Psoas muscle (tissue), 8 donors: ENCODE results near the gene VGLL1. TPM values are rescaled to one million over a fixed set of nuclear protein-coding genes. Genes with fewer than 3 reads are reported as not detected.

ENCODE experiments used
- ATAC-seq, 4 donors: fragments of 200-7000 bp; cut with Tn5 transposase; one replicate each; pipeline ENCODE4 v1.9.1; 2020; ENCODE audit warnings: moderate library complexity in 3 of 4, mild to moderate bottlenecking in 2 of 4
- DNase-seq, 2 donors: peaks; one replicate each; pipeline ENCODE4 v3.0.0-alpha.2; 2020
- H3K27ac ChIP-seq: fragments of 200-600 bp; one replicate; pipeline ENCODE4 v1.8.0; 2022
- H3K27me3 ChIP-seq, 3 donors: fragments of 200-600 bp in 1 of 3; one replicate each; pipeline versions ENCODE4 v1.6.1 to v1.8.0; 2013 to 2022; ENCODE audit warnings: low read length in 2 of 3, mild to moderate bottlenecking in 2 of 3, moderate library complexity in 1 of 3; ENCODE audit not compliant: insufficient read depth in 3 of 3
- H3K36me3 ChIP-seq, 2 donors: fragments of 200-600 bp in 1 of 2; one replicate each; pipeline versions ENCODE4 v1.6.1 to v1.8.0; 2013 to 2022; ENCODE audit warnings: low read depth in 1 of 2, mild to moderate bottlenecking in 1 of 2, moderate library complexity in 1 of 2; ENCODE audit not compliant: insufficient read depth in 1 of 2
- H3K4me1 ChIP-seq: fragments of 200-600 bp; one replicate; pipeline ENCODE4 v1.8.0; 2022
- H3K4me3 ChIP-seq: fragments of 200-600 bp; one replicate; pipeline ENCODE4 v1.8.0; 2022; ENCODE audit warnings: mild to moderate bottlenecking
- H3K9me3 ChIP-seq: fragments of 200-600 bp; one replicate; pipeline ENCODE4 v1.8.0; 2022
- CTCF ChIP-seq: fragments of 200-600 bp; IDR thresholded peaks from one replicate; pipeline ENCODE4 v1.8.0; 2022; ENCODE audit warnings: antibody characterized with exemption
- WGBS, 3 donors: extraction: QIAGEN DNeasy Blood & Tissue Kit; methylation state at CpG; one replicate each; pipeline versions ENCODE4 v1.1.6 to v1.1.7; 2013; 5-methylcytosine and 5-hydroxymethylcytosine counted together
- intact Hi-C, 2 donors: fragments of 100-400 bp; cut with DNase I; formaldehyde crosslinking; loops; one replicate each; pipeline versions ENCODE4 v1.11.0 to v1.14.2; 2022
- polyA plus RNA-seq, 3 donors: library from polyadenylated mRNA; stranded (reverse); fragments of 200-250 nt; gene quantifications; one replicate each; pipeline ENCODE4 v1.2.3, GENCODE V29; 2013
- total RNA-seq, 4 donors: library from RNA; stranded (reverse); fragmentation: NEBNext Ultra II Directional in 2 of 4; extraction: Animal tissue kit (Norgen Biotek cat#: 25700) in 2 of 4; gene quantifications; one replicate each; pipeline versions ENCODE4 v1.2.1 to v1.2.4, GENCODE V29; 2021 to 2023
- donor health status: healthy with polysubstance abuse.
- donor health status: DM: no; HTN: no; CAD: no; lungs with moderate emphysema.
- donor health status: Bipolar disorder and iron deficiency.
- donor health status: healthy.
- donor health status: DM: yes; HTN: yes; CAD: no.
- donor health status: DM: no; HTN: no; CAD: no.
- donor health status: DM: no; HTN: no; CAD: no.
- donor health status: DM: yes; HTN: yes; CAD: no.

Gene VGLL1
- total and polyA plus RNA-seq, 7 donors = not detected

- Histone ChIP-seq H3K27ac (no peak overlapping the region), H3K4me3 (no peak overlapping the region), H3K4me1 (no peaks in the 10 kb centered on the region), H3K27me3 (peaks cover 0 to 6% (median 0%) of the 10 kb centered on the region in 3 donors), H3K36me3 (no peaks in the 10 kb centered on the region), H3K9me3 (no peaks in the 10 kb centered on the region)
- intact Hi-C loops = no loop called here
- 51 to 89% (median 67%) methylated on average over 4 of the region's 4 CpGs for WGBS, 3 donors
- DNase-seq (no peak), ATAC-seq (no peak)
- no peak for TF ChIP-seq CTCF
Observed at GRCh38 chrX:136584545-136584944, 52.5 kb downstream of the VGLL1 start.

- TF ChIP-seq CTCF = no peak
- 58 to 79% (median 66%) methylated on average over 5 of the region's 5 CpGs for WGBS, 3 donors
- Histone ChIP-seq H3K9me3 (no peaks in the 10 kb centered on the region), H3K27me3 (peaks cover 0 to 6% (median 0%) of the 10 kb centered on the region in 3 donors), H3K4me3 (no peak overlapping the region), H3K36me3 (no peaks in the 10 kb centered on the region), H3K27ac (no peak overlapping the region), H3K4me1 (no peaks in the 10 kb centered on the region)
- DNase-seq (no peak), ATAC-seq (no peak)
- intact Hi-C loops = no loop called here
Observed at GRCh38 chrX:136585262-136585661, 53.2 kb downstream of the VGLL1 start.

- H3K9me3 ChIP-seq = no peaks in the 10 kb centered on the region
- TF ChIP-seq CTCF = no peak
- peaks cover 0 to 6% (median 0%) of the 10 kb centered on the region in 3 donors for H3K27me3 ChIP-seq
- DNase-seq (no peak), ATAC-seq (no peak)
- no peaks in the 10 kb centered on the region for H3K4me1 ChIP-seq
- intact Hi-C loops = no loop called here
- H3K36me3 ChIP-seq = no peaks in the 10 kb centered on the region
- 31 to 52% (median 42%) methylated on average over 3 of the region's 3 CpGs for WGBS, 3 donors
- no peak overlapping the region for H3K27ac ChIP-seq
- H3K4me3 ChIP-seq = no peak overlapping the region
Observed at GRCh38 chrX:136585960-136586359, 53.9 kb downstream of the VGLL1 start.

GRCh38 chrX:136586386-136586785 lies 54.4 kb downstream of the VGLL1 start:
- Histone ChIP-seq H3K27ac (no peak overlapping the region), H3K4me1 (no peaks in the 10 kb centered on the region), H3K36me3 (no peaks in the 10 kb centered on the region), H3K4me3 (no peak overlapping the region), H3K9me3 (no peaks in the 10 kb centered on the region), H3K27me3 (peaks cover 0 to 6% (median 0%) of the 10 kb centered on the region in 3 donors)
- WGBS, 3 donors = 45 to 51% (median 47%) methylated on average over 3 of the region's 3 CpGs
- no peak for DNase-seq
- no peak for TF ChIP-seq CTCF
- intact Hi-C loops = no loop called here
- no peak for ATAC-seq

- H3K9me3 ChIP-seq = no peaks in the 10 kb centered on the region
- no peaks in the 10 kb centered on the region for H3K36me3 ChIP-seq
- intact Hi-C loops = no loop called here
- H3K27me3 ChIP-seq = peaks cover 0 to 3% (median 0%) of the 10 kb centered on the region in 3 donors
- ATAC-seq = no peak
- no peaks in the 10 kb centered on the region for H3K4me1 ChIP-seq
- WGBS, 3 donors = 58 to 73% (median 59%) methylated on average over 3 of the region's 3 CpGs
- H3K4me3 ChIP-seq = no peak overlapping the region
- no peak for TF ChIP-seq CTCF
- no peak overlapping the region for H3K27ac ChIP-seq
- no peak for DNase-seq
Observed at GRCh38 chrX:136587532-136587931, 55.5 kb downstream of the VGLL1 start.
